A204.1 (cell line): ENCODE measurements around the gene HOXA4.

Source experiments
- FAIRE-seq: peaks from 2 replicates; lab custom pipeline; 2012; peaks lifted over from hg19 to GRCh38; lab: Jason Lieb, UNC

The HOXA4 gene

GRCh38 chr7:27116031-27116961 is 14.3 kb downstream of the HOXA4 start:
- no peak for FAIRE-seq

GRCh38 chr7:27115221-27116026 is 15.1 kb downstream of the HOXA4 start:
- FAIRE-seq, result no peak

GRCh38 chr7:27114881-27115220 is 15.7 kb downstream of the HOXA4 start:
- FAIRE-seq, result no peak

- FAIRE-seq, result no peak
These were observed 16.4 kb downstream of the HOXA4 start for GRCh38 chr7:27113991-27114769.

GRCh38 chr7:27112955-27113949 is 17.3 kb downstream of the HOXA4 start:
- FAIRE-seq, result no peak

- FAIRE-seq, result no peak
These were observed 18.2 kb downstream of the HOXA4 start for GRCh38 chr7:27112361-27112760.

- FAIRE-seq, result no peak
These were observed 18.7 kb downstream of the HOXA4 start for GRCh38 chr7:27111751-27112277.

- no peak for FAIRE-seq
These were observed 19.4 kb downstream of the HOXA4 start for GRCh38 chr7:27111042-27111750.

GRCh38 chr7:27110186-27111031 is 20.1 kb downstream of the HOXA4 start:
- FAIRE-seq, result no peak

GRCh38 chr7:27109466-27110185 is 20.9 kb downstream of the HOXA4 start:
- no peak for FAIRE-seq

GRCh38 chr7:27108390-27109127 is 22.0 kb downstream of the HOXA4 start:
- FAIRE-seq, result no peak

GRCh38 chr7:27107391-27108381 is 22.9 kb downstream of the HOXA4 start:
- FAIRE-seq, result no peak

GRCh38 chr7:27106901-27107240 is 23.7 kb downstream of the HOXA4 start:
- FAIRE-seq, result no peak

- FAIRE-seq, result no peak
These were observed 24.2 kb downstream of the HOXA4 start for GRCh38 chr7:27106181-27106900.

- FAIRE-seq, result no peak
These were observed 25.1 kb downstream of the HOXA4 start for GRCh38 chr7:27105301-27106031.
